Vagina (tissue), 2 donors: ENCODE measurements around the gene FIGNL1.

Experiments
- POLR2A ChIP-seq, 2 donors: fragments of 450-650 bp; IDR thresholded peaks; one replicate each; pipeline ENCODE4 v1.6.1; 2017; ENCODE audit warnings: antibody characterized with exemption in 2 of 2, mild to moderate bottlenecking in 2 of 2, moderate library complexity in 2 of 2
- POLR2AphosphoS5 ChIP-seq, 2 donors: sonication (generic); formaldehyde crosslinking; IDR thresholded peaks; one replicate each; pipeline ENCODE4 v1.9.0; 2017; ENCODE audit warnings: antibody characterized with exemption in 2 of 2, mild to moderate bottlenecking in 2 of 2, low read depth in 1 of 2; ENCODE audit not compliant: insufficient read depth in 1 of 2
- TF ChIP-seq, protein P1 (sequence below), 3 experiments: fragments of 450-650 bp in 2 of 3; fragments of 200-600 bp in 1 of 3; sonication (generic) in 1 of 3; IDR thresholded peaks; one replicate each; pipeline ENCODE4 v1.5.1; 2017 to 2019; ENCODE audit warnings: antibody characterized with exemption in 3 of 3, mild to moderate bottlenecking in 2 of 3, moderate library complexity in 2 of 3

DNA sequence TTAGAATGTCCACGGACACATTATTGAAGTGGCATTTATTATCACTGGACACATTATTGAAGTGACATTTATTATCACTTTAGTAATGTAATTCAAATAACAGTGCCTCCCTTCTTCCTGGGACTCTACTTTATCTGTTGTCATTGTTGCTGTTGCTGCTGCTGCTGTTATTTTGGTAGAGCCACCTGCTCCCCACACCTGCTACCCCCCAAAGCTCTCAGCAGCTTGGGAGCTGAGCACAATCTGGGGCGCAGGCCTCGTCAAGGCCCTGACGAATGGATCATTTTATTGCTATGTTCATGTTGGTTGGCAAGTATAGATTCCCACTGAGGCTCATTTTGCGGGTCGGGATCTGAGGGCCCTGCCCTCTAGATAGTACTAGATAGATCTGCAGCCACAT lies 24.8 kb downstream of the FIGNL1 start:
- TF ChIP-seq POLR2A (IDR thresholded peaks at IDR 0.05) (no peak), POLR2AphosphoS5 (IDR thresholded peaks at IDR 0.05; ENCODE audit: insufficient read depth in 1 of 2, low read depth in 1 of 2) (no peak)
- TF ChIP-seq, protein P1, sequence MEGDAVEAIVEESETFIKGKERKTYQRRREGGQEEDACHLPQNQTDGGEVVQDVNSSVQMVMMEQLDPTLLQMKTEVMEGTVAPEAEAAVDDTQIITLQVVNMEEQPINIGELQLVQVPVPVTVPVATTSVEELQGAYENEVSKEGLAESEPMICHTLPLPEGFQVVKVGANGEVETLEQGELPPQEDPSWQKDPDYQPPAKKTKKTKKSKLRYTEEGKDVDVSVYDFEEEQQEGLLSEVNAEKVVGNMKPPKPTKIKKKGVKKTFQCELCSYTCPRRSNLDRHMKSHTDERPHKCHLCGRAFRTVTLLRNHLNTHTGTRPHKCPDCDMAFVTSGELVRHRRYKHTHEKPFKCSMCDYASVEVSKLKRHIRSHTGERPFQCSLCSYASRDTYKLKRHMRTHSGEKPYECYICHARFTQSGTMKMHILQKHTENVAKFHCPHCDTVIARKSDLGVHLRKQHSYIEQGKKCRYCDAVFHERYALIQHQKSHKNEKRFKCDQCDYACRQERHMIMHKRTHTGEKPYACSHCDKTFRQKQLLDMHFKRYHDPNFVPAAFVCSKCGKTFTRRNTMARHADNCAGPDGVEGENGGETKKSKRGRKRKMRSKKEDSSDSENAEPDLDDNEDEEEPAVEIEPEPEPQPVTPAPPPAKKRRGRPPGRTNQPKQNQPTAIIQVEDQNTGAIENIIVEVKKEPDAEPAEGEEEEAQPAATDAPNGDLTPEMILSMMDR (IDR thresholded peaks at IDR 0.05) = no peak
